Measurements from ENCODE around the gene SKAP2.

Gene SKAP2, protein sequence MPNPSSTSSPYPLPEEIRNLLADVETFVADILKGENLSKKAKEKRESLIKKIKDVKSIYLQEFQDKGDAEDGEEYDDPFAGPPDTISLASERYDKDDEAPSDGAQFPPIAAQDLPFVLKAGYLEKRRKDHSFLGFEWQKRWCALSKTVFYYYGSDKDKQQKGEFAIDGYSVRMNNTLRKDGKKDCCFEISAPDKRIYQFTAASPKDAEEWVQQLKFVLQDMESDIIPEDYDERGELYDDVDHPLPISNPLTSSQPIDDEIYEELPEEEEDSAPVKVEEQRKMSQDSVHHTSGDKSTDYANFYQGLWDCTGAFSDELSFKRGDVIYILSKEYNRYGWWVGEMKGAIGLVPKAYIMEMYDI

DNA sequence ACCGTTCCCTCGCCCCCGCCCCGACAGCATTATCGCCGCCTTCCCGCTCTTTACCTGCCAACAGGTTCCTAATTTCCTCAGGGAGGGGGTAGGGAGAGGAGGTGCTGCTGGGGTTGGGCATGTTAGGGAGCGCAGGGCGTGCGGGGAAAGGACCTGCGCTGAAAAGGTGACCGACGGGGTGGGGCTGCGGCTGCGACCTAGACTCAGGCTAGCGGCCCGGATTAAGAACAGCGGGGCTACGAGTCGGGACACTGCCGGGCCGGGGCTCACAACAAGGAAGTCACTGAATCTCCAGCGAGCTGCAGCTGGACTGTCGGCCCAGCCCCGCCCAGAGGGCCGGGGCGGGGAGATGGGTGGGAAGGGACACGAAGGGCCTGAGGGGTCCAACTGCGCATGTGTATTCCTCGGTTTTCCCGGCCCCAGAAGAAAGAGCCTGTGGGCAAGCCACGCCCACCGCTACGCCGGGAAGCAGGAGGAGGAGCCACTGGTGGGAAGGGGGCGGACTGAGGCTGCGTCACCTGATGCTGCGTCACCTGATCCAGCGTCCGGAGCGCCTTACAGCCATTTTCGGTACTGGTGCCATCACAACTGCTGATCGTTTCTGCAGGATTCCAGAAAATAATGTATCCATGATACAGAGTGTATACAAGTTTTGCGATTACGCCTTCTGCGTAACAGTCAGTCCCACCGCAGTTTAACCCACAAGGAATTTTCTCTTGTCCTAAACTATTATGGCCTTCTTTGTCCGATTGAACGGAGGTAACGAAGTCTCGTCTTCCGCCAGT lies at the start of gene SKAP2:
TSS of gene SKAP2 (minus strand) at position 282 of the 785 bp plus-strand sequence. CDS start at position 121, 161 bp downstream.
- H3K4me3 ChIP-seq (ENCODE audit: low read depth, low read length): peak within 1 kb of the TSS; percentile 73
- TF ChIP-seq, protein P1, sequence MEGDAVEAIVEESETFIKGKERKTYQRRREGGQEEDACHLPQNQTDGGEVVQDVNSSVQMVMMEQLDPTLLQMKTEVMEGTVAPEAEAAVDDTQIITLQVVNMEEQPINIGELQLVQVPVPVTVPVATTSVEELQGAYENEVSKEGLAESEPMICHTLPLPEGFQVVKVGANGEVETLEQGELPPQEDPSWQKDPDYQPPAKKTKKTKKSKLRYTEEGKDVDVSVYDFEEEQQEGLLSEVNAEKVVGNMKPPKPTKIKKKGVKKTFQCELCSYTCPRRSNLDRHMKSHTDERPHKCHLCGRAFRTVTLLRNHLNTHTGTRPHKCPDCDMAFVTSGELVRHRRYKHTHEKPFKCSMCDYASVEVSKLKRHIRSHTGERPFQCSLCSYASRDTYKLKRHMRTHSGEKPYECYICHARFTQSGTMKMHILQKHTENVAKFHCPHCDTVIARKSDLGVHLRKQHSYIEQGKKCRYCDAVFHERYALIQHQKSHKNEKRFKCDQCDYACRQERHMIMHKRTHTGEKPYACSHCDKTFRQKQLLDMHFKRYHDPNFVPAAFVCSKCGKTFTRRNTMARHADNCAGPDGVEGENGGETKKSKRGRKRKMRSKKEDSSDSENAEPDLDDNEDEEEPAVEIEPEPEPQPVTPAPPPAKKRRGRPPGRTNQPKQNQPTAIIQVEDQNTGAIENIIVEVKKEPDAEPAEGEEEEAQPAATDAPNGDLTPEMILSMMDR (IDR thresholded peaks at IDR 0.05; ENCODE audit: low read depth, low read length, missing control alignments): no peak
- peak; percentile 89 for DNase-seq (ENCODE audit: low read depth)

- TF ChIP-seq, protein P1 (IDR thresholded peaks at IDR 0.05; ENCODE audit: low read depth, low read length, missing control alignments): no peak
- no peak overlapping the region for H3K4me3 ChIP-seq (ENCODE audit: low read depth, low read length)
- no peak for DNase-seq (ENCODE audit: low read depth)
These were observed 48.6 kb upstream of the SKAP2 start for GRCh38 chr7:26912933-26913536.

DNA sequence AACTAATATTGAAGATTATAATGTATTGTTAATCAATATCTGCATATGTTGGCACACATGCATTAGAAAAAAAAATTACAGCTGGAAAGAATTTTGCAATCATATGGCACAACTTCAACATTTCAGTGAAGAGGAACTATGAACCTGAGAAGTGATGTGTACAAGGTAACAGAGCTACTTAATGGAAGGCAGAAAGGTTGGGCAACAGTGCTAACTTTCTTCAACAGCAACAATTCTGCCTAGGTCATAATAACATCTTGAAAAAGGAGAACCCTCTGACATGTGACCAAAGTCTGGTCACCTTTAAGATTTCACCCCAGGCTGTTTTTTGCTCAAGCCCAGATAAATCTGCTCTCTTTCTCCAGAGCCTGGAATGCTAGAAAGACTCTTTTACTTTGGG lies 47.9 kb upstream of the SKAP2 start:
- DNase-seq (ENCODE audit: low read depth): no peak
- no peak overlapping the region for H3K4me3 ChIP-seq (ENCODE audit: low read depth, low read length)
- TF ChIP-seq, protein P1 (IDR thresholded peaks at IDR 0.05; ENCODE audit: low read depth, low read length, missing control alignments): no peak

DNA sequence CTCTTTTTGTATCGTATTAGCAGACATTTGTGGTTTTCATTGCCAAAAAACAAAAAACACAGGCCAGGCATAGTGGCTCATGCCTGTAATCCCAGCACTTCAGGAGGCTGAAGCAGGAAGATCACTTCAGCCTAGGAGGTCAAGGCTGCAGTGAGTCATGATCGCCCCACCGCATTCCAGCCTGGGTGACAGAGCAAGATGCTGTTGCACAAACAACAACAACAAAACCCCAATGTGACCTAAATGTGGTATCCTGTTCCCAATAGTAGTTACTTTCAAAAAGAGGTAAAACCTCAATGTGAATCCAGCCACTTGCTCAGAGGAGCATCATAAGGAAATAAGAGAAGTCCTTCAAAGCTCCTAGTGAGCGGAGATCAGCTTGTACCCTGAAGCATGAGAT lies 45.8 kb upstream of the SKAP2 start:
- no peak overlapping the region for H3K4me3 ChIP-seq (ENCODE audit: low read depth, low read length)
- TF ChIP-seq, protein P1 (IDR thresholded peaks at IDR 0.05; ENCODE audit: low read depth, low read length, missing control alignments): no peak
- DNase-seq (ENCODE audit: low read depth): no peak

GRCh38 chr7:26900251-26900650 lies 35.9 kb upstream of the SKAP2 start:
- no peak for DNase-seq (ENCODE audit: low read depth)
- no peak overlapping the region for H3K4me3 ChIP-seq (ENCODE audit: low read depth, low read length)
- TF ChIP-seq, protein P1 (IDR thresholded peaks at IDR 0.05; ENCODE audit: low read depth, low read length, missing control alignments): no peak

DNA sequence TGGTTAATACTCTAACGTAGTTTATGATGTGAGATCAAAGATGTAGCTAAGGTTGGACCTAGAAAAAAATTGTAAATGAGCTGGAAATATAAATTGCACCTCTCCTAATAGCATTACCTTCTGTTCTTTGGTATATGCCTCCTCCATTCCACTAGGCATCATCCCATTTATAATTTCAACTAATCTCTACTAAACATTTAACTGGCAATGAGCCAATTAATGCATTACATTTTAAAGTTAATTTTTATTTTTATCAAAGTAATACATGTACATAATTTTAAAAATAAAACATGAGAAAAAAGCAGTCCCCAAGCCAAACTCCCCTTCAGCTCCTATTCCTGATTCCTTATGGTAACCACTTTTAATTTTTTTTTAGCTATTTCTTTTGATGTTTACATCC lies 35.1 kb upstream of the SKAP2 start:
- no peak overlapping the region for H3K4me3 ChIP-seq (ENCODE audit: low read depth, low read length)
- TF ChIP-seq, protein P1 (IDR thresholded peaks at IDR 0.05; ENCODE audit: low read depth, low read length, missing control alignments): no peak
- no peak for DNase-seq (ENCODE audit: low read depth)

Data from GM12864 (cell line).